ENCODE measurements around the gene JUN.

Gene JUN

DNA sequence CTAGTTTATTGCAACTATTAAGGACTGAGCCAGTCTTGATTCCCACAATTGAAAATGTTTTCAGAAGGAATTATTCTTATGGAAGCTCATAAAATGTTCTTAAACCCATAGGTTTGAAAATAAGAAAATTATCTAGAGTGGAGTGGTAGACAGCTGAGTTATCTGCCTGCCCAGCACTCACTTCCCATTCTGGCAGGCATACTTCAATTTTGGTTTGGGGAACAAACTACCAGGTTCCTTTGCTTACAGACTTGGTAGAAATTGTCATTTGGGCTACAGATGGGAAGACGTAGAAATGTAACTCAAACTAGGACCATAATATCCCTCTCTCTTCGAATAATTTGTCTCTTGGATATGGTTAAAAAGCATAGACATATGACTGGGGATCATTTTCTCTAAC, 18.4 kb downstream of the JUN start:
- TF ChIP-seq, protein P1, sequence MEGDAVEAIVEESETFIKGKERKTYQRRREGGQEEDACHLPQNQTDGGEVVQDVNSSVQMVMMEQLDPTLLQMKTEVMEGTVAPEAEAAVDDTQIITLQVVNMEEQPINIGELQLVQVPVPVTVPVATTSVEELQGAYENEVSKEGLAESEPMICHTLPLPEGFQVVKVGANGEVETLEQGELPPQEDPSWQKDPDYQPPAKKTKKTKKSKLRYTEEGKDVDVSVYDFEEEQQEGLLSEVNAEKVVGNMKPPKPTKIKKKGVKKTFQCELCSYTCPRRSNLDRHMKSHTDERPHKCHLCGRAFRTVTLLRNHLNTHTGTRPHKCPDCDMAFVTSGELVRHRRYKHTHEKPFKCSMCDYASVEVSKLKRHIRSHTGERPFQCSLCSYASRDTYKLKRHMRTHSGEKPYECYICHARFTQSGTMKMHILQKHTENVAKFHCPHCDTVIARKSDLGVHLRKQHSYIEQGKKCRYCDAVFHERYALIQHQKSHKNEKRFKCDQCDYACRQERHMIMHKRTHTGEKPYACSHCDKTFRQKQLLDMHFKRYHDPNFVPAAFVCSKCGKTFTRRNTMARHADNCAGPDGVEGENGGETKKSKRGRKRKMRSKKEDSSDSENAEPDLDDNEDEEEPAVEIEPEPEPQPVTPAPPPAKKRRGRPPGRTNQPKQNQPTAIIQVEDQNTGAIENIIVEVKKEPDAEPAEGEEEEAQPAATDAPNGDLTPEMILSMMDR (IDR thresholded peaks at IDR 0.05): no peak
- no peaks in the 10 kb centered on the region for H3K36me3 ChIP-seq
- H3K27me3 ChIP-seq: no peaks in the 10 kb centered on the region
- H3K27ac ChIP-seq: no peak overlapping the region
- H3K4me1 ChIP-seq: peaks cover 0 to 23% (median 0%) of the 10 kb centered on the region in 4 donors
- no peaks in the 10 kb centered on the region for H3K9me3 ChIP-seq
- intact Hi-C loops (cut with DNase I; ENCODE audit: low total_unique reads): no loop called here
- DNase-seq: no peak
- no peak overlapping the region for H3K4me3 ChIP-seq

DNA sequence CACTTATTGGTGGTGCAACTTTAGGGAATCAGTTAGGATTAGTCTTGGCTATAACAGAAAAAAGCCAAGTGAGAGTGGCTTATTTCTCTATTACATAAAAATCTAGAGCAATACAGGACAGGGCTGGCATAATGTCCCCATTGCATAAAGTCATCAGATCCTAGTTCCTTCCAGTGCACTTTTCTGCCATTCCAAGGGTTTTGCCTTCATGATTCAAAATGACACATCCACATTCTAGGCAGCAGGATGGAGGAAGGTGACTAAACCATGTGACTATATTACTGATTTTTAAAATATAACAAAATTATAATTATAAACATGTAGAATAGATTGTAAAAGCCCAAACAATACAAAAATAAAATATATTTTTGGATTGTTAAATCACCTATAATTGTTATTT, 18.8 kb downstream of the JUN start:
- H3K9me3 ChIP-seq: no peaks in the 10 kb centered on the region
- DNase-seq: no peak
- H3K4me3 ChIP-seq: no peak overlapping the region
- TF ChIP-seq, protein P1 (IDR thresholded peaks at IDR 0.05): no peak
- H3K27me3 ChIP-seq: no peaks in the 10 kb centered on the region
- H3K36me3 ChIP-seq: no peaks in the 10 kb centered on the region
- no peak overlapping the region for H3K27ac ChIP-seq
- intact Hi-C loops (cut with DNase I; ENCODE audit: low total_unique reads): no loop called here
- peaks cover 0 to 23% (median 0%) of the 10 kb centered on the region in 4 donors for H3K4me1 ChIP-seq

DNA sequence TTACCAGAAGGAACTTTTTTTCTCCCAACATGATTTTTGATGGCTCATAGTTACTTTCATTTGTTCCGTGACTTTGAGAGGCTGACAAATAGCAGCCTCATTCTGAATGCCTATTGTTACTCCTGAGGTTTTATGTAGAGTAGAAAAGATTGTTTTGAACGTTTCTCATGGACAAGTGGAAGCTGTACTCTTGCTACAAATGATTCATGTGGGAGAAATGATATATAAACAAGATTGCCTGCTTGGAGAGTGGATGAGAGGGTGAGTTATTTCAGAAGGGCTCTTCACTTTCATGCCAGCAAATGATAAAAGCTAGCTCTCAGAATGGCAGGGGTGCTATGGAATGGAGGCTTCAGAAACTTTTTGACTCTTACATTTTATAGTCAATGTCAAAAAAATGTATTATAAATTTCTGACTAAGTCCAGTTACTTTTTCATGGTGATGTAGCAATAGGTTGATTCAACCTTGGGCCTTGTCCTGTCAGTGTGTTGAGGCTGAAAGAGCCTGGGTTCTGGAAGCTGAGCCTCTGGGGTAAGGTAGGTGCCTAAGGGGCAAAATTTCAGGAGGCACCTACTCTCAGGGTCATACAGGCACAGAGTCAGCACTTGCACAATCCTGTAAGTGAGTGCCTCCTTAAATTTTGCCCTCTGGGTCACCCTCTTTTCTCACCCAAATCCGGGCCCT, 19.4 kb downstream of the JUN start:
- no peak for DNase-seq
- H3K4me3 ChIP-seq: no peak overlapping the region

DNA sequence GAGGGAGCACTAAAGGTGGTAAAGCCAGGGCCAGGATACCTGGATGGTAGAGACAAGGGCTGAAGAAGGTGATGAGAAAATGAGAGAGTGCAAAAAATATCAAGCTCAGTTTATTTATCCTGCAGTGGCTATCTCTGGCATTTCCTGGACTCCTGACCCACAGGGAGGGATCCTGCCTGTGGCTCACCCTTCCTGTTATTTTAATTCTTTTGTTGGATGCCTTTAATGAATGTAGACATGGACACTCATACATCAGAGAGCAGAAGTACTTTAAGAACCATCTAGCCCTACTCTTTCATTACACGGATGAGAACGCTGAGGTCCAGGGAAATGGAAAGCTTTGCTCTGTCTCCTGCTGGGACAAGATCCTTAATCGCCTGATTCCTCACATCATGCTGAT, 20.6 kb downstream of the JUN start:
- H3K4me1 ChIP-seq: peaks cover 0 to 19% (median 0%) of the 10 kb centered on the region in 4 donors
- H3K4me3 ChIP-seq: no peak overlapping the region
- no peaks in the 10 kb centered on the region for H3K9me3 ChIP-seq
- intact Hi-C loops (cut with DNase I; ENCODE audit: low total_unique reads): no loop called here
- H3K27ac ChIP-seq: no peak overlapping the region
- no peaks in the 10 kb centered on the region for H3K27me3 ChIP-seq
- DNase-seq: no peak
- no peaks in the 10 kb centered on the region for H3K36me3 ChIP-seq
- TF ChIP-seq, protein P1 (IDR thresholded peaks at IDR 0.05): no peak

More for the DNA sequence above, 19.4 kb downstream of the JUN start:
- H3K9me3 ChIP-seq: no peaks in the 10 kb centered on the region
- no peaks in the 10 kb centered on the region for H3K27me3 ChIP-seq
- H3K4me1 ChIP-seq: peaks cover 0 to 23% (median 0%) of the 10 kb centered on the region in 4 donors
- no peaks in the 10 kb centered on the region for H3K36me3 ChIP-seq
- no peak overlapping the region for H3K27ac ChIP-seq
- TF ChIP-seq, protein P1 (IDR thresholded peaks at IDR 0.05): no peak
- intact Hi-C loops (cut with DNase I; ENCODE audit: low total_unique reads): no loop called here

DNA sequence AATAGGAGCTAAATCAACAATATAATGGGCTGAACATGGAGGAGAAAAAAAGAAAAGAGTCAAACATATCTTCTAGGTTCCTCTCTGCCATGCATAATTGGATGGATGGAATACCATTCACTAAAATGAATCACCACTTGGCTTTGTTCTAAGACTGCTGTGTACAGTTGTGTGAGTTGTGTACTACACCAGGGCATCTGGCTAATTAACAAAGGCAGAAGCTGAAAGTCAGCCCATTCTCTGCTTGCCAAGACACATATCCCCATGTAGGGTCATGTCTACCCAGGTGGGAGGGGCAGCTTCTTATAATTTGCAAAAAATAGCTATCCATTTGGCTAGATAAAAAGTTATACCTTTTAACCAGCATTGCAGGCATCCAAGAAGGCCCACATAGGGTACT, 21.0 kb downstream of the JUN start:
- no peaks in the 10 kb centered on the region for H3K36me3 ChIP-seq
- H3K4me3 ChIP-seq: no peak overlapping the region
- no peaks in the 10 kb centered on the region for H3K9me3 ChIP-seq
- intact Hi-C loops (cut with DNase I; ENCODE audit: low total_unique reads): no loop called here
- TF ChIP-seq, protein P1 (IDR thresholded peaks at IDR 0.05): no peak
- H3K27ac ChIP-seq: no peak overlapping the region
- H3K4me1 ChIP-seq: peaks cover 0 to 19% (median 0%) of the 10 kb centered on the region in 4 donors
- no peaks in the 10 kb centered on the region for H3K27me3 ChIP-seq
- no peak for DNase-seq

All from tibial artery (tissue), 4 donors.